NCI-H1417 (cell line): ENCODE data around the gene RNF223.
"Not testable (repeated sequence)": the region's sequence is repeated elsewhere in the genome, so short reads cannot be mapped to it uniquely, and the experiment has no call there.

ENCODE experiments used
- DNase-seq, 3 experiments: peaks; one replicate each; lab custom pipeline; 2025; lab: John Stamatoyannopoulos, UW

RNF223 gene

GRCh38 chr1:1109743-1110142 lies 35.6 kb upstream of the RNF223 start:
- no peak for DNase-seq

DNA sequence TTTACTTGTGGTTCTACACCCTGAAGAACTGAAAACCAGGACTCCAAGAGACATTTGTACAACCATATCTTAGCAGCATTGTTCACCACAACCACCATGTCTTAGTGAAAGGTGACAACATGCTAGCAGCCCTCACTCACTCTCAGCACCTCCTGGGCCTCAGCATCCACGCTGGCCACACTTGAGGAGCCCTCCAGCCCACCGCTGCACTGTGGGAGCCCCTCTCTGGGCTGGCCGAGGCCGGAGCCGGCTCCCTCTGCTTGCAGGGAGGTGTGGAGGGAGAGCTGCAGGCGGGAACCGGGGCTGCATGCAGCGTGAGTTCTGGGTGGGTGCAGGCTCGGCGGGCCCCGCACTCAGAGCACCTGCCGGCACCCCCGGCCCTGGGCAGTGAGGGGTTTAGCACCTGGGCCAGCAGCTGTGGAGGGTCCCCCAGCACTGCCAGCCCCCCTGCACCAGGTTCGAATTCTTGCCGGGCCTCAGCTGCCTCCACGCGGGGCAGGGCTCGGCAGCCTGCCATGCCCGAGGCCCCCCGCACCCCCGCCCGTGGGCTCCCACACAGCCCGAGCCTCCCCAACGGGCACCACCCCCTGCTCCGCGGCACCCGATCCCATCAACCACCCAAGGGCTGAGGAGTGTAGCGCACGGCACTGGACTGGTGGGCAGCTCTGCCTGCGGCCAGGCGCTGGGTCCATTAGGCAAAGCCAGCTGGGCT lies 32.6 kb upstream of the RNF223 start:
- no peak for DNase-seq

GRCh38 chr1:1104152-1104551 lies 30.0 kb upstream of the RNF223 start:
- not testable (repeated sequence) for DNase-seq

DNA sequence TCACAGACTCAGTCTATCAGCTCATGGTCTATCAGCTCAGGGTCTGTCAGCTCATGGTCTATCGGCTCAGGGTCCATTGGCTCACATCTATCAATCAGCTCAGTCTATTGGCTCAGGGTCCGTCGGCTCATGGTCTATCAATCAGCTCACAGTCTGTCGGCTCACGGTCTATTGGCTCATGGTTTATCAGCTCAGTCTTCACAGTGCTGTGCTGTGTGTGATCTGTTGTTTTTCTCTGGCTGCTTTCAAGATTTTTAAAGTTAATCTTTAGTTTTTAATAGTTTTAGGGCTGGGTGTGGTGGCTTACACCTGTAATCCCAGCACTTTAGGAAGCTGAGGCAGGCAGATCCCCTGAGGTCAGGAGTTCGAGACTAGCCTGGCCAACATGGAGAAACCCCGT lies 27.4 kb upstream of the RNF223 start:
- no peak for DNase-seq

GRCh38 chr1:1100296-1100695 lies 26.2 kb upstream of the RNF223 start:
- DNase-seq = no peak

GRCh38 chr1:1099506-1100183 lies 25.5 kb upstream of the RNF223 start:
- no peak for DNase-seq

DNA sequence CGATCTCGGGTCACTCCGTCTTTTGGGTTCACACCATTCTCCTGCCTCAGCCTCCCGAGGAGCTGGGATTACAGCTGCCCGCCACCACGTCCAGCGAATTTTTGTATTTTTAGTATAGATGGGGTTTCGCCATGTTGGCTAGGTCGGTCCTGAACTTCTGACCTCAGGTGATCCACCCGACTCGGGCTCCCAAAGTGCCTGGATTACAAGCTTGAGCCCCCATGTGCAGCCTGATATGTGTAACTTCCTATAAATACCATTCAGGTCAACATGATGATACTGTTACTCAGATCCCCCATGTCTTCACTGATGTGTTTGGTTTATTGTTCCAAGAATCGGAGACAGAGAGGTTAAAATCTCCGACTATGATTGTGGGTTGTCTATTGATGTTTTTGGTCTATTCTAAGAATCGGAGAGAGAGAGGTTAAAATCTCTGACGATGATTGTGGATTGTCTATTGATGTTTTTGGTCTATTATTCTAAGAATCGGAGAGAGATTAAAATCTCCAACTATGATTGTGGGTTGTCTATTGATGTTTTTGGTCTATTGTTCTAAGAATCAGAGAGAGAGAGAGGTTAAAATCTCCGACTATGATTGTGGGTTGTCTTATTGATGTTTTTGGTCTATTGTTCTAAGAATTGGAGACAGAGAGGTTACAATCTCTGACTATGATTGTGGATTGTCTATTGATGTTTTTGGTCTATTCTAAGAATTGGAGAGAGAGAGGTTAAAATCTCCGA lies 24.7 kb upstream of the RNF223 start:
- no peak for DNase-seq

DNA sequence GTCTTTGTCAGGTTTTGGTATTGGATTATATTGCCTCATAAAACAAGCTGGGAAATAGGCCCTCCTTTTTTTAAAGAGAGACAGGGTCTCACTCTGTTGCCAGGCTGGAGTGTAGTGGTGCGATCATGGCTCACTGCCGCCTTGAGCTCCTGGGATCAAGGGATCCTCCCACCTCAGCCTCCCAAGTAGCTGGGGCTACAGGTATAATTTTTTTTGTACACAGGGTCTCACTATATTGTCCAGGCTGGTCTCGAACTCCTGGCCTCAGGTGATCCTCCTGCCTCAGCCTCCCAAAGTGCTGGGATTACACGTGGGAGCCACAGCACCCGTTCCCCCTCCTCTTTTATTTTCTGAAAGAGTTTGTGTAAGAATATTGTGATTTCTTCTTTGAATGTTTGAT lies 22.0 kb upstream of the RNF223 start:
- not testable (repeated sequence) for DNase-seq

- DNase-seq = no peak
These were observed 20.9 kb upstream of the RNF223 start for GRCh38 chr1:1094981-1095380.

GRCh38 chr1:1093610-1093943 lies 19.5 kb upstream of the RNF223 start:
- DNase-seq = no peak

DNA sequence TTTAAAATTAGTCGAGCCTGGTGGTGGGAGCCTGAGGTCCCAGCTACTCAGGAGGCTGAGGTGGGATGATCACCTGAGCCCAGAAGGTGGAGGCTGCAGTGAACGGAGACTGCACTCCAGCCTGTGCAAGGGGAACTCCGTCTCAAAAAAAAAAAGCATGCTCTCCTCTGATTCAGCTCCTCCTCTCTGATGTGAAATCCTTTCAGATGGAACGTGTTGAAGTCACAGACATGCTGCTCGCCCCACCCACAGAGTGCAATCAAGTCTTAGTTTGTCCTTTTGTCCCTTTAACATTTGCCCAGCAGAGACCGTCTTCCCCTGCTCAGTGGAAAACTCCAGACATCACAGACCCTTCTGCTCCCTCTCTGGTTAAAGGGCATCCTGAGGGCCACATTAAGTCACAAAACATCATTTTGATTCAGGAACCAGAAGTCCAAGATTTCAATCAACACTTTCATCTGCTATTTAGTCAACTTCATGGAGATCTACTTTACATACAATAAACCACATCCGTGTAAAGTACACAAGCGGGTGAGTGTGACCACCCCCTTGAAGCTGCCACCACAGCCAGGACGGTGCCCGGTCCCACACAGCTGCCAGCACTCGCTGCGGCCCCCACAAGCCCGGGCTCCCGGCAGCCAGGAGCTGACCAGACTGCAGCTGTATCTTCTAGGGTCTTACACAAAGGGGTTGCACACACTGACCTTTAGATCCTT lies 18.9 kb upstream of the RNF223 start:
- no peak for DNase-seq

DNA sequence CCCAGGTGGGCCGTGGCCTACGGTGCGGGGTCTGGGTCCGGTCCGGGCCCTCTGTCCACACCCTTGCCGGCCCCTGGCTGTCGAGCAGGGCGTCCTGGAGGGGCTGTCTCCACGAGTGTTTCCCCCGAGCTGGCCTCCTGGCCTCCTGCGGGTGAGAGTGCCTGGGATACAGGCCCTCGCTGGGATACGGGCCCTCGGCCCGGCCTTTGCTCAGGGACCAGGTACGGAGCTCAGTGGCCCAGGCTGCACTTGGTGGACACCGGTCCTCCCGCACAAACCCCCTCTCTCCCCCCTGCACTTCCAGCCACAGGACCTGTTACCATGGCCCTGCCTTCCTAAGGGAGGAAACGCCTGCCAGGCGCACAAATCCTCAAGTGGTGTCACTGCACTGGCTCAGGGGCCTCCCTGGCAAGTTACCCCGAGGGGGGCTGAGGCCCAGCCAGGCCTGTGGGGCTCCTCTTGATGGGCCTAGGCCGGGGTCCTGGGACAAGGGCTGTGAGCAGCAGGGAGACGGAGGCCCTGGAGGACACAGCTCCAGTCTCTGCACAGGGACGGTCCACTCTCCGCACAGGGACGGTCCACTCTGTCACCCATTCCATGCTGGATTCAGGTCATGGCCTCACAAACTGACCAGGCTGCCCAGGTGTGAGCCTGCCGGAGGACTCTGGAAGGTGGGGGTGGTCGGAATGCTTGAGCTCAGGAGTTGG lies 18.2 kb upstream of the RNF223 start:
- DNase-seq = no peak

DNA sequence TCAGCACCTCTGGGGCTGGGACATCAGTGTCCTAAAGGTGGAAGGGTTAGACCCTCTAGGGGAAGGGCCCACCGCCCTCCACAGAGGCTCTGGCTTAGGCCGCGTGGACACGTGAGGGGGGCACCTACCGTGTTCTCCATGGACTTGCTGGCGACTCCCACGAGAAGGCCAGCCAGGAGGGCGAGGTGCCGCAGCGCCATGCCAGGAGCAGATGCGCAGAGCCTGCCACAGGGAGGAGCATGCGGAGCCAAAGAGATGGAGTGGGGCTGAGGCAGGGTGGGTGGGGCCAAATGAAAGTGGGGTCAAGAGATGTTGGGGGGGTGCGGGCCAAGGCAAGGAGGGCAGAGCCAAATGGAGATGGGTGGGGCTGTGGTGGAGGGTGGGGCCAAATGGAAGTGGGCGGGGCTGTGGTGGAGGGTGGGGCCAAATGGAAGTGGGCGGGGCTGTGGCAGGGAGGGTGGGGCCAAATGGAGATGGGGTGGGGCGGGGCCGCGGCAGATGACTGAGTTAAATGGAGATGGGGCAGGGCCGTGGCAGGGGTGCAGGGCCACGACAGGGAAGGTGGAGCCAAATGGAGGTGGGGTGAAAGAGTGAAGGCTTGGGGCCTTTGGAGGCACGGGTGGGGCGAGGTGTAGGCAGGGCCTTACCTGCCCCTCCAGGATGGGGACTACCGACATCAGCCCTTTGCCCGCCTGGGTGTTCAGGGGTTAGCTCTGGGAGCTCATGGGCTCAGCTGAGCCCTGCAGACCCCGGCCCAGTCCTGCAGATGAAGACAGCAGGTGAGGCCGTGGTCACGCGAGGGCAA lies 17.4 kb upstream of the RNF223 start:
- DNase-seq = no peak

DNA sequence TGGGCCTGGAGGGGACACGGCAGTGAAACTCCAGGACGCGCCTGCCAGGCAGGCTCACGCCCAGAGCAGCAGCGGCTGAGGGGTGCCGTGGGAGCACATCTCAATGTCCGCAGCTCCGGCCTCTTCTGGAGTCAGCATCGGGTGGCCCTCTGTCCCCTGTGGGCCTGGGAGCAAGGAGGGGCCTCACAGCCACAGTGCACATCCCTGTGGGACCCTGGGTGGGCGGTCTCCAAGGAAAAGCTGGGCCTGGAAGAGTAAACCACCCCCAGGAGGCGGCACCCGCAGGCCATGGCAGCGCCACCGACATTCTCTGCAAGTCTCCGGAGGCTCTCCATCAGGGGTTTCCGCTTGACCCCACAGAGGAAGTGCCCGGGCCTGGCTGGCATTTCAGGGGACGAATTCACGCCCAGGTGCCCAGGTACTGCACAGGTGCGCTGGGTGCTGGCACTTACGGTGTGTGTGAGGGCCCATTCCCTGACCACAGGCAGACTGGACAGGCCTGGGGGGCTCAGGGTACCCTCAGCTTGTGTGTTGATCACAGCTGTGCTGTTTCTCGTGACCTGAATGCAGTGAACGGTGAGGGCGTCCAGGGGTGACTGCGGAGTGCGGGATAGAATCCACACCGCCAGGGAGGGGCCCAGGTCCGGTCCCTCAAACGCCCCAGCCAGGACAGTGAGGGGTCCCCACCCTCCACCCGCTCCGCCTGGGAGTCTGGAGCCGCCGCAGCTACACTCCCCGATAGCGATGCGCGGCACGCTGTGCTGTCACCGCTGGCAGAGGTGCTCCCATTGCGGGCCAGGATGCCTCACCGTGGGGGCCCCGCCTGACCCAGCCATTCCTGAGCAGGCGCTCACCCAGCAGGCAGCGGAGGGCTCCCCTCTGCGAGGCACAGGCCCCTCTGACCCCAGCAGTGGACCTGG lies 16.6 kb upstream of the RNF223 start:
- no peak for DNase-seq

DNA sequence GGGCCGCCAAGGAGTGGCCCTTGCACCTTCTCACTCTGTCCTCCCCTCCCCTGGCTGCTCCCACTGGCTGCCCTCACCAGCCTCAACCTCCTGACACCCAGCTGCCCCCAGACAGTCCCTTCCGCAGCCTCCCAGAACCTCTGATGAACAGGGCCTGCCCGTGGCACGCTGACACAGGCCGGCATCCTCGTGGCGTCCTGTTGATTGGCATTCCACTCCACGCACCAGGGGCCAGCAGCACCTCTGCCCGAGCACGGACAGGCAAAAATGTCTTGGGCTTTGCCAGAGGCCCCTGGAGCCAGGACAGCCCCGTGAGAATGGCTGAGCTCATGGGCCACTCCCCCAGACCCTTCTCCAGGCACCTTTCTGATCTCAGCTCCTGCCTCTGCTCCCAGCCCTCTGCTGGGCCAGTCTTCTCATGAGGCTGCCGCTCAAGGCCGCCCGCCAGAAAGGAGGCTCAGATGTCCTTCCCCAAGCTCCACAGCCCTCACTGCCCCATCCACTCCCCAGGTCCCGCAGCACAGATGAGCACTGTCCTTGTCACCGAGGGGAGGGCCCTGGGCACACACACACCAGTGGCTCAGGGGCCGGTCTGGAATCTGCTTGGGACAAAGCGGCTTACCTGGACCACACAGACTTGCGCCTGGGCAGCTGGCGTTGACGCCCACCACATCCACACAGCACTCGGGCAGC lies 15.8 kb upstream of the RNF223 start:
- DNase-seq = no peak

- no peak for DNase-seq
These were observed 14.9 kb upstream of the RNF223 start for GRCh38 chr1:1088801-1089680.

- no peak for DNase-seq
These were observed 14.1 kb upstream of the RNF223 start for GRCh38 chr1:1088029-1088800.
